Nephron progenitor cell (in vitro differentiated cells): ENCODE data around the gene NCKAP5L.

Source experiments
- DNase-seq: peaks from one replicate; pipeline ENCODE4 v3.0.0; 2021
- H3K27ac Mint-ChIP-seq: 2 replicates; pipeline ENCODE4 v1.8.0; 2021; ENCODE audit warnings: mild to moderate bottlenecking, moderate library complexity, mixed read lengths
- H3K27me3 Mint-ChIP-seq: 2 replicates; pipeline ENCODE4 v1.8.0; 2021; ENCODE audit warnings: mild to moderate bottlenecking, low read depth, mixed read lengths; ENCODE audit not compliant: poor library complexity
- H3K36me3 Mint-ChIP-seq: 2 replicates; pipeline ENCODE4 v1.8.0; 2021; ENCODE audit warnings: low read depth, mixed read lengths
- H3K4me1 Mint-ChIP-seq: 2 replicates; pipeline ENCODE4 v1.8.0; 2021; ENCODE audit warnings: mixed read lengths
- H3K4me3 Mint-ChIP-seq: 2 replicates; pipeline ENCODE4 v1.8.0; 2021; ENCODE audit warnings: mild to moderate bottlenecking, moderate library complexity, mixed read lengths
- H3K9me3 Mint-ChIP-seq: 2 replicates; pipeline ENCODE4 v1.8.0; 2021; ENCODE audit warnings: mild to moderate bottlenecking, moderate library complexity, mixed read lengths
- CTCF ChIP-seq: fragments of 200-600 bp; sonication (generic); IDR thresholded peaks from 2 replicates; pipeline ENCODE4 v1.5.0; 2021; ENCODE audit warnings: antibody characterized with exemption

The NCKAP5L gene

GRCh38 chr12:49807991-49808580, 20.1 kb downstream of the NCKAP5L start:
- Mint-ChIP-seq H3K4me1 (peaks cover 66% of the 10 kb centered on the region), H3K27me3 (peaks cover 8% of the 10 kb centered on the region), H3K4me3 (no peak overlapping the region), H3K9me3 (no peaks in the 10 kb centered on the region), H3K36me3 (peaks cover 20% of the 10 kb centered on the region), H3K27ac (peak overlapping the region; percentile 71)
- no peak for TF ChIP-seq CTCF
- DNase-seq, result no peak

- Mint-ChIP-seq H3K9me3 (no peaks in the 10 kb centered on the region), H3K27ac (peak overlapping the region; percentile 48), H3K36me3 (peaks cover 19% of the 10 kb centered on the region), H3K4me1 (peaks cover 59% of the 10 kb centered on the region), H3K4me3 (no peak overlapping the region), H3K27me3 (peaks cover 8% of the 10 kb centered on the region)
- DNase-seq, result no peak
- no peak for TF ChIP-seq CTCF
Measured at GRCh38 chr12:49806877-49807276, 21.3 kb downstream of the NCKAP5L start.

DNA sequence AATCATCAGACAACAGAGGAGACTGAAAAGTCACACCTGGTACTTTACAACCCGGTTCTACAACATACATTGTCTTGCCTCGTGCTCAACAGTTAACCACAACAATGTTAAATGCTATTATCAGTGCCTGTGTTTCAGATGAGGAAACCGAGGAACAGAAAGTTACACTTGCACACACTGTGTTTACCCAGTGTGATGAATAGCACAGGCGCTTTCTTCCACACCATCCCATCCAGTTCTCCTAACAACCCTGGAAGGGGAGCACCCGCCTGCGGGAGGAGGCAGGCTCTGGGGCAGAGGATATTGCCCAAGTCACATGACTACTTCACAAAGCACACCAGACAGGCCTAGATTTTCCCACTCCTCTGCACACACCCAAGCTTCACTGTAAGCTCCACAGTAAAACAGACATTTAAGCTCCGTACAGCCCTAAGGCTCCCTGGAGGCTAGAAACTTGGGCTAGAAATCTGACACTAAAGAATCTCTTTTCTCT, 21.8 kb downstream of the NCKAP5L start:
- peaks cover 19% of the 10 kb centered on the region for H3K36me3 Mint-ChIP-seq
- H3K9me3 Mint-ChIP-seq, result no peaks in the 10 kb centered on the region
- peaks cover 54% of the 10 kb centered on the region for H3K4me1 Mint-ChIP-seq
- peak overlapping the region; percentile 48 for H3K27ac Mint-ChIP-seq
- no peak for DNase-seq
- TF ChIP-seq CTCF, result no peak
- no peak overlapping the region for H3K4me3 Mint-ChIP-seq
- H3K27me3 Mint-ChIP-seq, result peaks cover 8% of the 10 kb centered on the region

- no peak for TF ChIP-seq CTCF
- H3K4me1 Mint-ChIP-seq, result peaks cover 45% of the 10 kb centered on the region
- no peaks in the 10 kb centered on the region for H3K9me3 Mint-ChIP-seq
- peak overlapping the region; percentile 51 for H3K27ac Mint-ChIP-seq
- H3K4me3 Mint-ChIP-seq, result no peak overlapping the region
- no peak for DNase-seq
- H3K36me3 Mint-ChIP-seq, result peaks cover 22% of the 10 kb centered on the region
- H3K27me3 Mint-ChIP-seq, result peaks cover 8% of the 10 kb centered on the region
Measured at GRCh38 chr12:49805409-49805808, 22.8 kb downstream of the NCKAP5L start.

GRCh38 chr12:49804821-49805220, 23.4 kb downstream of the NCKAP5L start:
- Mint-ChIP-seq H3K4me1 (peaks cover 39% of the 10 kb centered on the region), H3K9me3 (no peaks in the 10 kb centered on the region), H3K27me3 (peaks cover 8% of the 10 kb centered on the region), H3K36me3 (peaks cover 28% of the 10 kb centered on the region), H3K27ac (no peak overlapping the region), H3K4me3 (no peak overlapping the region)
- TF ChIP-seq CTCF, result no peak
- DNase-seq, result no peak

DNA sequence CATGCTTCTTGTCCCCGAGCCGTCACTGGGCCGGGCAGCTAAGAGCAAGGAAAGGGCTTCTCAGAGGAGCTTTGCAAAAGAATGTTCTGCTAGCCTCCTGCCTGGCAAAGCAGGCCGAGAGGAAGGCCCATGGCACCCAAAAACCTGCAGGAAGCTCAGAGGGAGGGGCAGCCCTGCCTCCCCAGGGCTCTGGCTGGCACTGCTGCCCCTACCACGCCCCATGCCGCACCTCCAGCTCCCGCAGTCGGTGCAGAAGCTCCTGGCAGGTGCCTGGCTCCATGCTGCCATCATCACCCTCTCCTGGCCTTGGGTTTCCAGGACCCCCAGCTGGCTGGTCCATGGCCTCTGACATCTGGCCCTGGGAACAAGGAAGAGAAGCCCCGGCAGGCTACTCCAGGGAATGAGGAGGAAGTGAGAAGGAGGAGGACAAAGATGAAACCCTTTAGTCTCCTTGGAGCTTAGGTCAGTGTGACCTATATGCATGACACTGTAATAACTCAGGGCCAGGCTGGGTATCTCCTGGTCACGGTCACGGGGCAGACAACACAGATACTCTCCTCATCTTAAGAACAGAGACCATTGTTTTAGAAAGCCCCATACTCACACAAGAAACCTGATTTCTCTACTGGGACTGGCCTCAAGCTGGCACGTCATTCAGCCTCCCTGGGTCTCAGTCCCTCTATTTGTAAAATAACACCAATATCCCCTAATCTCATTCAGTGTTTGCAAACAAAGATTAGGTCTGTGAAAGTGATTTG, 24.3 kb downstream of the NCKAP5L start:
- no peak for TF ChIP-seq CTCF
- Mint-ChIP-seq H3K27ac (peak overlapping the region; percentile 29), H3K4me3 (no peak overlapping the region), H3K9me3 (no peaks in the 10 kb centered on the region), H3K4me1 (peaks cover 29% of the 10 kb centered on the region), H3K36me3 (peaks cover 32% of the 10 kb centered on the region), H3K27me3 (peaks cover 8% of the 10 kb centered on the region)
- no peak for DNase-seq
